ENCODE measurements around the gene FOXP1. TPM values are rescaled to one million over a fixed set of nuclear protein-coding genes. Genes with fewer than 3 reads are reported as not detected.

FOXP1 gene
- total RNA-seq, 1 experiment from 2014 or later: 75.3 TPM

DNA sequence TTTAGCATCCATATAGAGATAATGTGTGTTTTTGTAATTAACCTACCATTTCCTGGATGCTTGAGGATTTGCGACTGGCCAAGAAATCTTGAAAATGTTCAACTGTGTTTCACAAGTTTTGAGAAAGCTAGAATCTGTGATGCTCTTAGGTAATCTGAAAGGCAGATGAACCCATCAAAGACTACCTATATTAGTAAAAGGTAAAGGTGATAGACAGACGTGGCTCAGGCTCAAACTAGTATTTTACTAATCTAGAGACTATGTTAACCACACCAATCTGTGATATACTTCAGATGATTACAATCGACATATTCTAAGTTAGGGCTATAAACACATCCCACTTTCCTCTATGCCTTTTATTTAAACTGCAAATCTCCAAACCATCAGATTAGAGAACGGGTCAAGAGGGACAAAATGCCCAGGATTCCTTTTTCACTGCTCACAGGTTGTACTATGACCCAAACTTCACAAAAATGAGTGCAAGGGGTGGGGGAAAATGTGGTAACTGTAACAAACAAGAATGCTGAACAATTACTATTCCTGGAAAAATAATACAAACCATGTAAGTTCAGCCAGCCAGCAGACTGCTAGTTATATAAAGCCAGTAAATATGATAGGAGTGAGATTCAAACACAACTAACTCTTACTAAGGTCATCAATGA, 295.1 kb downstream of the FOXP1 start:
- Mint-ChIP-seq H3K27ac (no peak overlapping the region), H3K9me3 (no peaks in the 10 kb centered on the region), H3K36me3 (ENCODE audit: insufficient read depth in 1 of 3, low read depth in 3 of 3) (peaks cover 2 to 30% (median 25%) of the 10 kb centered on the region in 3 experiments; a peak in 6 of 7 replicates), H3K4me1 (peaks cover 9 to 19% of the 10 kb centered on the region in 2 experiments), H3K4me3 (no peak overlapping the region), H3K27me3 (ENCODE audit: low read depth) (no peaks in the 10 kb centered on the region)
- no peaks in the 10 kb centered on the region for H4K20me1 ChIP-seq (ENCODE audit: control insufficient read depth, insufficient read depth, insufficient read length)
- H3K79me2 ChIP-seq (ENCODE audit: insufficient read depth, low read length): peaks cover 2% of the 10 kb centered on the region; the same call in 1 of the 2 replicates
- no peak overlapping the region for H3K14ac ChIP-seq (ENCODE audit: insufficient read depth, low read length)
- H3K4me2 ChIP-seq (ENCODE audit: insufficient read depth, insufficient read length, low read length): no peak overlapping the region
- no peak overlapping the region for H3K9ac ChIP-seq (ENCODE audit: extremely low read depth, insufficient read length, low read length)
- DNase-seq: no peak
- no peaks in the 10 kb centered on the region for H3K79me1 ChIP-seq (ENCODE audit: insufficient read depth, low read depth, low read length, poor library complexity, severe bottlenecking)
- no peaks in the 10 kb centered on the region for H3K23me2 ChIP-seq (ENCODE audit: insufficient read length, low read depth, low read length, poor library complexity, severe bottlenecking)
- no peak overlapping the region for H4K8ac ChIP-seq (replicated peaks; ENCODE audit: insufficient read length, low read depth, low read length)
- no peak overlapping the region for H4K91ac ChIP-seq (ENCODE audit: insufficient read length, low read depth, low read length)
- no peak overlapping the region for H4K5ac ChIP-seq (ENCODE audit: insufficient read length, low read depth, low read length)
- H2AK5ac ChIP-seq (ENCODE audit: insufficient read length, low read length): no peak overlapping the region
- WGBS (ENCODE audit: extremely low coverage, insufficient read length, low lambda C conversion rate): no CpG with 5 or more reads among the region's 4 CpGs
- H2BK20ac ChIP-seq (ENCODE audit: low read depth, low read length, poor library complexity, severe bottlenecking): no peak overlapping the region
- H3K23ac ChIP-seq (ENCODE audit: insufficient read length, low read depth, low read length): no peak overlapping the region
- no peak overlapping the region for H3K18ac ChIP-seq (ENCODE audit: insufficient read length, low read depth, low read length)
- H2BK15ac ChIP-seq (ENCODE audit: low read depth, low read length): no peak overlapping the region
- no peaks in the 10 kb centered on the region for H3K9me3 ChIP-seq (ENCODE audit: control insufficient read depth, low read depth, low read length)
- TF ChIP-seq, protein P1, sequence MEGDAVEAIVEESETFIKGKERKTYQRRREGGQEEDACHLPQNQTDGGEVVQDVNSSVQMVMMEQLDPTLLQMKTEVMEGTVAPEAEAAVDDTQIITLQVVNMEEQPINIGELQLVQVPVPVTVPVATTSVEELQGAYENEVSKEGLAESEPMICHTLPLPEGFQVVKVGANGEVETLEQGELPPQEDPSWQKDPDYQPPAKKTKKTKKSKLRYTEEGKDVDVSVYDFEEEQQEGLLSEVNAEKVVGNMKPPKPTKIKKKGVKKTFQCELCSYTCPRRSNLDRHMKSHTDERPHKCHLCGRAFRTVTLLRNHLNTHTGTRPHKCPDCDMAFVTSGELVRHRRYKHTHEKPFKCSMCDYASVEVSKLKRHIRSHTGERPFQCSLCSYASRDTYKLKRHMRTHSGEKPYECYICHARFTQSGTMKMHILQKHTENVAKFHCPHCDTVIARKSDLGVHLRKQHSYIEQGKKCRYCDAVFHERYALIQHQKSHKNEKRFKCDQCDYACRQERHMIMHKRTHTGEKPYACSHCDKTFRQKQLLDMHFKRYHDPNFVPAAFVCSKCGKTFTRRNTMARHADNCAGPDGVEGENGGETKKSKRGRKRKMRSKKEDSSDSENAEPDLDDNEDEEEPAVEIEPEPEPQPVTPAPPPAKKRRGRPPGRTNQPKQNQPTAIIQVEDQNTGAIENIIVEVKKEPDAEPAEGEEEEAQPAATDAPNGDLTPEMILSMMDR (conservative IDR thresholded peaks at IDR 0.05): no peak
- no peak overlapping the region for H3K56ac ChIP-seq (ENCODE audit: insufficient read length, low read depth, low read length)
- no peak overlapping the region for H3K27ac ChIP-seq (ENCODE audit: insufficient read length, low read depth, low read length)
- no peak overlapping the region for H3T11ph ChIP-seq (ENCODE audit: low read length)
- H2BK12ac ChIP-seq (ENCODE audit: insufficient read length, low read depth, low read length): no peak overlapping the region
- H2AFZ ChIP-seq (ENCODE audit: low read length): no peak overlapping the region
- no peak overlapping the region for H2BK5ac ChIP-seq (ENCODE audit: insufficient read length, low read length)
- no peaks in the 10 kb centered on the region for H3K4me1 ChIP-seq (ENCODE audit: insufficient read depth, low read length)
- no peak overlapping the region for H2BK120ac ChIP-seq (ENCODE audit: low read depth, low read length, poor library complexity, severe bottlenecking)
- no peaks in the 10 kb centered on the region for H3K27me3 ChIP-seq (ENCODE audit: insufficient read depth, low read length)
- no peak overlapping the region for H3K4ac ChIP-seq (ENCODE audit: low read depth, low read length)

Data from H9 (cell line).